NCI-H2107 treated with DMSO at 0.1 percent for 48 hours (cell line): ENCODE results near the gene SLC17A2.
"Not testable (repeated sequence)": the region's sequence is repeated elsewhere in the genome, so short reads cannot be mapped to it uniquely, and the experiment has no call there.

ENCODE experiments used
- DNase-seq: peaks from one replicate; lab custom pipeline; 2025; ENCODE audit not compliant: unreplicated experiment; lab: John Stamatoyannopoulos, UW

Gene SLC17A2

DNA sequence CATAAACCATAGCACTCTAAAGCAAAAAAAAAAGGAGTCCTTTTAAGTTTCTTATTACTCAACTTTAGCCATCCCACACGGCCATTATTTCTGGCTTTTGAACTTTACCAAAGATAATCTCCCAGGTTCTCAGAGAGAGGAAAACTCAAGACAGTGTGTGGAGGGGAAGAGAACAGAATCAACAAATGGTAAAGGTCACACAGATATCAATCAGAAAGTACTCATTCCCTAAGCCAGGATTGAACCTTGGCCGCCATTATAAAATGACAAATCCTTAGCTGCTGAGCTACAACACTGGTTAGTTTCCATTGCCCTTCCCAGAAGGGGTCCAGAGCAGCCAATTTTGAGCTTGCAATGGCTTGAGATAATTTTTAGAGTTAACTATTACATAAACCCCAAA is 22.0 kb upstream of the SLC17A2 start:
- DNase-seq, result no peak

DNA sequence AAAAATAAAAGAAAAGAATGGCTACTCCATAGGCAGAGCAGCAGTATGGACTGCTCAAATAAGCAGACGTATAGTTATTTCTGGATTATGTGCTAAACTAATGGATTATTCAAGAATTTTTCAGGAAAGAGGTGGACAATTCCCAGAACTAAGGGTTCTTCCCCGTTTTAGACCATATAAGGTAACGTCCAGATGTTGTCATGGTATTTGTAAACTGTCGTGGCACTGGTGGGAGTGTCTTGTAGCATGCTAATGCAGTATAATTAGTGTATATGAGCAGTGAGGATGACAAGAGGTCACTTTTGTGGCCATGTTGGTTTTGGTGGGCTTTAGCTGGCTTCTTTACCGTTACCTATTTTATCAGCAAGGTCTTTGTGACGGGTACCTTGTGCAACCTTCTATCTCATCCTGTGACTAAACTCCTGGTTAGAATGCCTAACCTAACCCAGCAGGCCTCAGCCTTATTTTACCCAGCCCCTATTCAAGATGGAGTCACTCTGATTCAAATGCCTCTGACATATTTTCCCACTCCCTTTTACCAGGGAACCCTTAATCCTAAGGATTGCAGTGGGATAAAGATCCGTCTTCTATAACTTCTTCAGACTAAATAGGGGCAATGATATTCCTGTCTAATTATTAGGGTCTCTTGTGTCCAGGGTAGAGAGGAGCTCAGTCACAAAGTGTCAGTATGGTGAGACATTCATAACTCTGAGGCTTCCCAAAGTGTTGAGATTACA is 21.0 kb upstream of the SLC17A2 start:
- DNase-seq, result no peak

DNA sequence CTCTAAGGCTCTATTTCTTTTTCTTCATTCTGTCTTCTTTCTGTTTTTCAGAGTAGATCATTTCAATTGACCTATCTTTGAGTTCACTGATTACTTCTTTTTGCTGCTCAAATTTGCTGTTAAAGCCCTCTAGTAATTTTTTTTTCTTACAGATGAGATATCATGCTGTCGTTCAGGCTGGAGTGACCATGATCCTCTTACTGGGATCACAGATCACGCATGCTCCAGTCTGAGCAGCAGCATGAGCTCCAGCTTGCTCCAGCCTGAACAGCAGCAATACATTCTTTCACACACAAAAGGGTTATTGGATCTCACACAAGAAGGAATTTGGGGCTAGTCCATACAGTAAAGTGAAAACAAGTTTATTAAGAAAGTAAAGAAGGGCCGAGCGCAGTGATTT is 19.8 kb upstream of the SLC17A2 start:
- DNase-seq, result no peak

DNA sequence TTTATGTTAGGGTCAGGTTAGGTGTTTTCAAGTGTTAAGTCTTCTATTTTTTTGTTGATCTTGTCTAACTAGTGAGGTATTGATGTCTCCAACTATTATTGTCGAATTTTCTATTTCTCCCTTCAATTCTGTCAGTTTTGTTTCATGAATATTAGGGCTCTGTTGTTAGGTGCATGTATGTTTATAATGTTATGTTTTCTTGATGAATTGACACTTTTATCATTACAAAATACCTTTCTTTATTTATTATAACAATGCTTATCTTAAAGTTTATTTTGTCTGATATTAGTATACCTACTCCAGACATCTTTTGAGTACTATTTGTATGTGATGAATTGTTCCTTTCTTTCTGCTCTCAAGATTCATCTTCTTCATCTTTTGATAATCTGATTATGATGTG is 19.2 kb upstream of the SLC17A2 start:
- DNase-seq, result no peak

DNA sequence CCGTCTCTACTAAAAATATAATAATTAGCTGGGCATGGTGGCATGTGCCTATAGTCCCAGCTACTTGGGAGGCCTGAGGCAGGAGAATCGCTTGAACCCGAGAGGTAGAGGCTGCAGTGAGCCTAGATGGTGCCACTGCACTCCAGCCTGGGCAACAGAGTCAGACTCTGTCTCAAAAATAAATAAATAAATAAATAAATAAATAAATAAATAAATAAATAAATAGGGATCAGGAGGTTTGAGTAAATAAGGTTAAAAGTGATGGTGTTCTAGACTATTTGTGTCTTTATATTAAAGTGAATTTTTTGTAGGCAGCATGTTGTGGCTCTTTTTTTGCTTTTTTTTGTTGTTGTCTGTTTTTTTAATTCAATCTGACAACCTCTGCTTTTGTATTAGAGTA is 17.0 kb upstream of the SLC17A2 start:
- not testable (repeated sequence) for DNase-seq

DNA sequence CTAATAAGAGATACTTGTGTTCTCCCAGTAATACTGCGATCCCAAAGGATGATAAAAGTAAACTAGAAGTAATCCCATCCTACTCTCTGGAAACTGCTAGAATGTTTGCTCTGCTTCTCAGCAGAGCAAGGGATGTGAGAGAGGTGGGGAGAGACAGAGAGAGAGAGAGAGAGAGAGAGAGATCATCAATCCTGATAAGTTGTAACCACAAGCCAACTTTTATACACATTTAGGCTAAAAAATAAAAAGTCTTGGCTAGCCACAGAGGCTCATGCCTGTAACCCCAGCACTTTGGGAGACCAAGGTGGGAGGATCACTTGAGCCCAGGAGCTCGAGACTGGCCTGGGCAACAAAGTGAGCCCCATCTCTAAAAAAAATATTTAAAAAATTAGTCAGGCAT is 16.1 kb upstream of the SLC17A2 start:
- no peak for DNase-seq

DNA sequence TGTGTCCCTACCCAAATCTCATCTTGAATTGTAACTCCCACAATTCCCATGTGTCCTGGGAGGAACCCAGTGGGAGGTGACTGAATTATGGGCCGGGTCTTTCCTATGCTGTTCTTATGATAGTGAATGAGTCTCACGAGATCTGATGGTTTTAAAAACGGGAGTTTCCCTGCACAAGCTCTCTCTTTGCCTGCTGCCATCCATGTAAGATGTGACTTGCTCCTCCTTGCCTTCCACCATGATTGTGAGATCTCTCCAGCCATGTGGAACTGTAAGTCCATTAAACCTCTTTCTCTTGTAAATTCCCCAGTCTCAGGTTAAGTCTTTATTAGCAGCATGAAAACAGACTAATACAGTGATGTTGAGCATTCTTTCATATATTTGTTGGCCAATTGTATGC is 15.2 kb upstream of the SLC17A2 start:
- not testable (repeated sequence) for DNase-seq

DNA sequence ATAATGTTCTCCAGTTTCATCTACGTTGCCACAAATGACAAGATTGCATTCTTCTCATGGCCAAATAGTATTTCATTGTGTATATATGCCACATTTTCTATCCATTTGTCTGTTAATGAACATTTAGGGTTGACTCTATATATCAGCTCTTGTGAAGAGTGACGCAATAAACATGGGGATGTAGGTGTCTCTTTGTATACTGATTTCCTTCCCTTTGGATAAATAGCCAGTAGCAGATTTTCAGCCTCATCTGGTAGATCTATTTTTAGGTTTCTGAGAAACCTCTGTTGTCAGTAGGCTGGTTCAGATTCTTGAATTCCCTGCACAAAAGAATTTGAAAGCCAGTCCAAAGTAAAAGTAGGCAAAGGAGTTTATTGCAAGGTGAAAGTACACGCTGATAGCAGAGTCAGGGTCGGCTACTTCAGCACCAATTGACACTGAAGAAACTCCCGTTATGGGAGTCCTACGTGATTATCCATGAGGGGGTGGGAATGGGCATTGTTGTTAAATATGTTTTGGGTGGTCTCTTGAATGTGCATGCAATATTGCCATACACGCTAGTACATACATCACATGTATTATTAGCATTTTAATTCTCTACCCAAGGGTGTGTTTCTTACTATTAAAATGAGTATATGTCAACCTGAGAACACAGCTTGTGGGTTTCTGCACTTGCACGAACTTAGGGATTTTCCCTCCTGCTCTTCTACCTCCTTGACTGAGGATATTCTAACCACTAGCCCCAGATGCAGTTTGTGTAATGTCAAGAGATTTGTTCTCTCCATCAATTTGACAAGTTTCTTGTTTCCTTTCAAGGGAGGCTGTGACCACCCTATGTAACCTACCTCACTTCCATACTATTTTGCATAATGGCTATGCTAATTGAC is 14.4 kb upstream of the SLC17A2 start:
- DNase-seq, result no peak

DNA sequence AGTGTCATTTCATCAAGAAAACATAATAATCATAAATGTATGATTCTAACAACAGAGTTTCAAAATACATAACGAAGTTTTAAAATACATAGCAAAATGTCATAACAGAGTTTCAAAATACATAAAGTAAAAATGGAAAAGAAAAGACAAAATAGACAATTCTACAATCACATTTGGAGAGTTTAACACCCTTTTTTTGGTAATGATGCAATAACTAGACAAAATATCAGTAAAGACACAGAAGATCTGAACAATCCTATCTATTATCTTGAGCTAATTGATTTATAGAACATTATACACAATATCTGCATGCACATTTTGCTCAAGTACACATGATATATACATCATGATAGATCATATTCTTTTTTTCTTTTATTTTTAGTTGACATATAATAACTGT is 13.4 kb upstream of the SLC17A2 start:
- DNase-seq, result no peak

DNA sequence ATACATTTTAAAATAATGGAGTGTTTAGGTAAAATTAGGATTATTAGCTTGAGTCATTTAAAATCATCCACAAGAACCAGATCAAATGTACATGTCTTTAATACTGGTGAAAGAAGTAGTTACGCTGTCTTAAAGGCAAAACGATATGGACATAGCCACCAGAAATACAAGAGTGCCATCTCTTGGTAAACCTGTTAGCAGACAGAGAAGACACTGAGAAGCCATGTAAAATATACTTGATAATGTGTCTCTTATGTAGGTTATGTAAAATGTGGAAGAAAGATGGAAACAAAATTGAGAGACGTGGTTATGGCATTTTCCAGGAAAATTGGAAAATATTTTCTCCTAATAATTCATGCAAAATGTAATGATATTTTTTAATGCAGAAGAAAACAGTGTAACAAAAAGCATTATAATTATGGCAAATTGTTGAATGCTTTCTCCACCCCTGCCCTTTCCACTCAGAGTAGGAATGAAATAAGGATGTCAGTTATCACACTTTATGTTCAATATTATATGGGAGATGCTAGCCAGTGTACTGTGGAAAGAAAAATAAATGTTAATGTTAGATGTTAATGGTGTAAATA is 12.2 kb upstream of the SLC17A2 start:
- DNase-seq, result peak; percentile 1

DNA sequence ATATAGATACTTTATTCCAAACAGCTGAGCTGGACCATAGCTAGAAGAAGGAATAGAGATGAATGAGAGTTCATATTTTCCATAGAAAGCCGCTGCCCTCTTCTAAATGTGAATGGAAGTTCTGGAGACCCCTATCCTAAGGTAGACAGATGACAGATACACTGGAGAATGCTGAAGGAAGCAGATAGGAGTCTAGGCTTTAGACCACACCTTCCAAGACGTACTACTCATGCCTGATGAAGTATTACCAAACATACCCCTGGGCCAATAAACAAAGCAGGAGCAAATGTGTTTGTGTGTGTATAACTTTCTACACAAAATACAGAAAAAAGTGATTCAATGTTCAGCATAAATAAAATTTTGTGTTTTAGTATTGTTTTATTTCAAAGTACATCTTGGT is 9.1 kb upstream of the SLC17A2 start:
- DNase-seq, result no peak

DNA sequence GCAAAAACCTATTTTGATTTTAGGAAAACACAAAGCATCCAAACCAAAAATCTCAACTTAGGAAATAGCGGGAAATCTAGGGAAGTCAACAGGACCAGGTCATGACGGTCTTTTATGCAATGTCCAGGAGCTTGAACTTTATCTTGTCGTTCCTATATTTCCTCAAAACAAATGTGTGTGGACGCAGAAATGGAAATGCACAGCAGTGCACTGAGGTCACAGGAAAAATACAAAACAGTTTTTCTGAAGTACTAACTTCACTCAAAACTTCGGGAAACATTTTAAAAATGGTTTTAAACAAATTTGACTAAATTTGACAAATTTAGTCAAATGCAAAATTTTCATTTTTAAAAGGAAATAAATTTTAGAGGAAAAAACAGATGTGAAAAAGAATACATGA is 5.5 kb upstream of the SLC17A2 start:
- DNase-seq, result no peak

DNA sequence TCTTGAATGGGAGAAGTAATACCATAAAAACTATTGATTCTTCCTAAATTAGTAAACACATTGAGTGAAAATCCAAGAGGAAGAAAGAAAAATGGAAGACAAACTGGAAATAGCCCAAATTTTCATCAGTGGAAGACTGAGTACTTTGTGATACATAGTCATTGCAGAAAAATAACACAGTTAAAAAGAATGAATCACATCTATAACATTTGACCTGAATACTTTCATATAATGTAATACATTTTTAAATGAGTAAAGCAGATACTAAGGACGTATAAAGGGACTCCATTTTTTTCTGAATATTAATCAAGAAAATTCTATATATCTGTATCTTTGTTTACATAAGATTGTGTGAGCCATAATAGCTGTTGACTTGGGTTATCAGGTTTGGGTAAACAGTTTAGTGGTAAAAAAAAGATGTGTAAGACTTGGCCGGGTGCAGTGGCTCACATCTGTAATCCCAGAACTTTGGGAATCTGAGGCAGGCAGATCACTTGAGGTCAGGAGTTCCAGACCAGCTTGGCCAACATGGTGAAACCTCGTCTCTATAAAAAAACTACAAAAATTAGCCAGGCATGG is 4.3 kb upstream of the SLC17A2 start:
- no peak for DNase-seq

DNA sequence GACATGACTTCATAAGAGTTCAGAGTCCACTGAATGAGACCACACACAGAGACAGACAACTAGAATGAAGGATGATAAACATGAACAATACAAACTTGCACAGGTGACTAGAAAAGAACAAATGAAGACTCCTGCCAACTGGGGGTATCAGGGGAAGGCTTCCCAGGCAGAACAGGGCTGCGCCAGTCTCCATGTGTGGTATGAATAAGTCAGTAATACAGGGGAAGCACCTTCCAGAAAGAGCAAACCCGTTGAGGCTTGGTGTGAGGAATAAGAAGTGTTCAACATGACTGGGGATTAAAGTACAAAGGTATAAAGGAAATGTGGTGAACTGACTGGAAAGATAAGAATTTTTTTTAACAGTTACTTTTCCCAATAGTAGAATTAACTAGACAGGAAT is 3.7 kb upstream of the SLC17A2 start:
- DNase-seq, result no peak

DNA sequence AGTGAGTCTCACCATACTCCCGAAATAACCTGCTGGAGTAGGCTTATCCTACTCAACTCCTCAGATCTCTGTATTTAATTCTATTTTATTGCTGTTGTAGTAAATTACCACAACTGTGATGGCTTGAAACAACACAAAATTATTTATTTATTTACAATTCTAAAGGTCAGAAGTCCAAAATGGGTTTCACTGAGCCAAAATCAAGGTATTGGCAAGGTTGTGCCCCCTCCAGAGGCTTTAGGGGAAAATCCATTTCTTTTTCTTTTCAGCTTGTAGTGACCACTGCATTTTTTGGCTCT is 869 bp upstream of the SLC17A2 start:
- no peak for DNase-seq

DNA sequence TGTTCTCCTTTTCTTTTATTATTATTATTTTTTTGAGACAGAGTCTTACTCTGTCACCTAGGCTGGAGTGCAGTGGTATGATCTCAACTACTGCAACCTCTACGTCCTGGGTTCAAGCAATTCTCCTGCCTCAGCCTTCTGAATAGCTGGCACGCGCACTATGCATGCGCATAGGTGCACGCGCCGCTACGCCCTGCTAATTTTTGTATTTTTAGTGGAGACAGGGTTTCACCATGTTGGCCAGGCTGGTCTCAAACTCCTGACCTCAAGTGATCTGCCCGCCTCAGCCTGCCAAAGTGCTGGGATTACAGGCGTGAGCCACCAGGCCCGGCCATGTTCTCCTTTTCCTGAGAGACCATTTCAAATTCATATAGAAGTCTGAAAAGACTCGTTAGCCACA is 706 bp downstream of the SLC17A2 start:
- DNase-seq, result not testable (repeated sequence)

DNA sequence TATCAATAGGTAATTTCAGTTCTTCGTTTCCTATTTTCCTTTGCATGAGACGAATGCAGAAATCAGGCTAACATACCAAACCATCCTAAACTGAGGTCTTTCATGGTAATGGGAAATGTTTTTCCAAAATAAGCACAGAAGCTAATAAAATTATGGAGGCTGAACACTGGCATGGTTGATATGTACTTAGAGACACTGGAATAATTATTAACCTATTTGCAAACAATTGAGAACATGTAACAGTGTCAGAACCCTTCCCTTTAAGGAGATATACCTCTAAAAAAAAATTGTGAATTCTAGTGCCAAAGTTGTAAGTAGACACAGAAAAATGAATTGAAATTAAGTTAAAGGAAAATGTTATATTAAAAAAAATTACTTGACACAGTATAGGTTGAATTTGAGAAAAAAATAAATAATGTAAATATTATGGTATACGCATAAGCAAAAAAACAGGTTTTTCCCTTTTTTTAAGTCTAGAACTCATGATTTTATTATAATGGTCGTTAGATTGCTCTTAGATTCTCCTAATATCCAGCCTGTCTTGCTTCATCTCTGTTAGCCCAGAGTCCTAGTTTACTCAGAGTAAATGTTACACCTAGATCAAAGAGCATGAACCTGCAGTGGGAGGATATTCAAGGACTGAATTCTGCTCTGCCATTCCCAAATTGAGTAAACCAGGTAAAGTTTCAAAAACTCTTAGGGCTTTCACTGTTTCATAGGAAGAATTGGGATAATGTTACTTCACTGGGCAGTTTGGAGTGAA is 1.7 kb downstream of the SLC17A2 start:
- DNase-seq, result no peak

DNA sequence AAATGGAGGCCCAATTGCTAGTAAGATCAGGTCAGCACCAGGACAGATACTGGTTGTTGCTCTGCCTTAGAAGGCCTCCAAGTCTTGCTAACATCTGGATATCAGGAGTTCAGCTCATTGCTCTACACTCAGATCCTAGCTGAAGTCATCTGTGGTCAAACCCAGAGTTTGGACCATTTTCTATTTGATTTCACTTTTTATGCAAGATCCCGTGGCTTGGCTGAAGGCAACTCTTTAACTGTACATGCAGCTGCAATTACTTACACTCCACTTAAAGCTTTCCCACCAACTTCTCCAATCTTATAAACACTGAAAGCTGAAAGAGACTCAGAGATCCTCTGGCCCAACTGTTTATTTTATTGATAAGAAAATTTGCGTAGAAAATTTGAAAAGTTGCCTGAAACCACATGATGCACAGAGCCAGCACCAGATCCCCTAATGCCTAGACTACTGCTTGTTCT is 2.7 kb downstream of the SLC17A2 start:
- DNase-seq, result no peak

DNA sequence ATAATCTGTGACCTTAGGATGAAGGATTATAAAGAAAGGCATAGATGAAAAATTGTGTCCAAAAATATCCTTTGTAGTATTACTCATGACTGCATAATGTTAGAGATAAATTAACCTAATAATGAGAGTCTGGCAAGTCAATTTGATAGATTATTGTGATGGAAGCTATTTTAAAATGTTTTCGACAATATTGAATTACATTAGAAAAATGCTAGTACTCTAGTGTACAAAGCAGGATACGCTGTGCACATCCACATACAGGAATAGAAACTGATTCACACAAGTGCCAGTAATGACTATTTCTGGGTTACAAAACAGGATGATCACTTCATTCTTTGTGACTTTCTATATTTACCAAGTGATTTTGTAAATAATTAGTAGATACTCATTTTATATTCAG is 3.3 kb downstream of the SLC17A2 start:
- DNase-seq, result no peak

DNA sequence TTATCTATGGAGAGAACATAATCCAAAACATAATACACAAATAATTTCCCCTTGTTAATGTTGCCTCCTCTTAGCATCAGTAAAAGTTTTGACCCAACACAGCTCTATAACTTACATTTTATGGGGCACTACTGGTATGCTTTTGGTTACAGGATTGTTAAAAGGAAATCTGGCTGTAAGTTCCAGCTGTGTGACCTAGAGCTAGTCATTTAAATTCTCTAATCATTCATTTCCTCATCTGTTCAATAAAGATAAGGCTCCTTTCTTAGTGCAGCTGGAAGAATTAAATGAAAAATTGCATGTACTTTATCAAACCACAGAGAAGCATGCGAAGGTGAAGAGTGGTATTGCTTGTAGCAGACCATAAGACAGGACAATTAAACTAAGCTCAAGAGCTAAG is 4.6 kb downstream of the SLC17A2 start:
- no peak for DNase-seq

DNA sequence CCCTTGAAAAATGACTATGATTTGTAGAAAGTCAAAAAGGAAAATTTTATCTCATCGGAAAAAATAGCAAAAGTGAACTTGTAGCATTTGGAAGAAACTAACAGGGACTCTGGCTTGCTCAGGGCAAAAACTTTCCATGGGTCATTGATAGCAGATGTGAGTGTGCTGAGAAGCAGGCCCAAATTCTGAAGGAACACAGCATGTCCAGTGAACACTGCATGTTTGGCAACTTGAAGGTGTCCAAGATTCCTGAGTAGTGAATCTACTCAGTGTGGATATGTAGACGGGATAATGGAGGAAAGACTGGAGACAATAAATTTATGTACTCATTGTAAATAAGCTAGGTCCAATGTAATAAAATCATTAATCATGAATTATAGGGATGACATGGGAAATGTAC is 8.2 kb downstream of the SLC17A2 start:
- no peak for DNase-seq
